ENCODE measurements around the gene LAMA1. TPM values are rescaled to one million over a fixed set of nuclear protein-coding genes. Genes with fewer than 3 reads are reported as not detected.
"Not testable (repeated sequence)": the region's sequence is repeated elsewhere in the genome, so short reads cannot be mapped to it uniquely, and the experiment has no call there.

The LAMA1 gene
- total RNA-seq, 1 donor from 2014 or later = 91.4 TPM

DNA sequence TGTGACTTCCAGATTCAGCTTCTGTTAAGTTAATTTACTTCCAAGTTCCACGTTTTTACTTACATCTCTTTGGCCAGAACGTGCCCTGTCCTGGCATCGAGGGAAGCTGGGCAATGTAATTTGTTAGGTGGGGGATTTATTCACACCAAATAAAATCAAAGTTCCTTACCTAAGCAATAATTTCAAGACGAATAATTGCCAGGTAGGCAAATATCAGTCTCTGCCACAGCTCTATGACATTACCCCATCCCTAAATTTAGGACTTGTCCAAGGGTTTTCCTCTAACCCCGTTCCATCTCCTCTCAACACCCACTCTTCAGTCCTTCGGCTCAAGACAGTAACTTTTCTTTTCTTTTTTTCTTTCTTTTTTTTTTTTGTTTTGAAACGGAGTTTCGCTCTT, 38.3 kb upstream of the LAMA1 start:
- Mint-ChIP-seq H3K4me1 (peaks cover 30% of the 10 kb centered on the region), H3K27me3 (ENCODE audit: low read depth) (no peaks in the 10 kb centered on the region), H3K4me3 (no peak overlapping the region), H3K9me3 (no peaks in the 10 kb centered on the region), H3K27ac (no peak overlapping the region), H3K36me3 (no peaks in the 10 kb centered on the region)
- no peak for DNase-seq (ENCODE audit: low spot score in 2 of 2, unreplicated experiment in 2 of 2)
- TF ChIP-seq, protein P1, sequence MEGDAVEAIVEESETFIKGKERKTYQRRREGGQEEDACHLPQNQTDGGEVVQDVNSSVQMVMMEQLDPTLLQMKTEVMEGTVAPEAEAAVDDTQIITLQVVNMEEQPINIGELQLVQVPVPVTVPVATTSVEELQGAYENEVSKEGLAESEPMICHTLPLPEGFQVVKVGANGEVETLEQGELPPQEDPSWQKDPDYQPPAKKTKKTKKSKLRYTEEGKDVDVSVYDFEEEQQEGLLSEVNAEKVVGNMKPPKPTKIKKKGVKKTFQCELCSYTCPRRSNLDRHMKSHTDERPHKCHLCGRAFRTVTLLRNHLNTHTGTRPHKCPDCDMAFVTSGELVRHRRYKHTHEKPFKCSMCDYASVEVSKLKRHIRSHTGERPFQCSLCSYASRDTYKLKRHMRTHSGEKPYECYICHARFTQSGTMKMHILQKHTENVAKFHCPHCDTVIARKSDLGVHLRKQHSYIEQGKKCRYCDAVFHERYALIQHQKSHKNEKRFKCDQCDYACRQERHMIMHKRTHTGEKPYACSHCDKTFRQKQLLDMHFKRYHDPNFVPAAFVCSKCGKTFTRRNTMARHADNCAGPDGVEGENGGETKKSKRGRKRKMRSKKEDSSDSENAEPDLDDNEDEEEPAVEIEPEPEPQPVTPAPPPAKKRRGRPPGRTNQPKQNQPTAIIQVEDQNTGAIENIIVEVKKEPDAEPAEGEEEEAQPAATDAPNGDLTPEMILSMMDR (IDR thresholded peaks at IDR 0.05; ENCODE audit: unreplicated experiment) = no peak

DNA sequence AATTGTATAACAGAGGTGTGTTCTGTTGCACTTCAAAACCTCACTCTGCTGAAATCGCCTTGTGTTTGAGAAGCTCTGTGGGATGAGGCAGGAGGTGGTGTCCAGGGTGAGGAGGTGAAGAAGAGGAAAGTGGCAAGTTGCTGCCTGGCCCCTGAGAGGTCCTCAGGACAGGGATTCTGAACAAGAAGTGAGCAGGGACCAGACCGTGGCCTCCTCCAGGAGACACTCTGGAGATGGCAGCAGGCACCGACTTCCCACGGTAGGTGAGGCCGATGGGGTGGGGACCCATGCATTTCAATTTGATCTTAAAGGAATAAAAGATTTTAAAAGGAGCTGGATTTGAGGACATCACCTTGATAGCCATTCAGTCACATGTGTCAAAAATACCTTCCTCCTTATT, 37.5 kb upstream of the LAMA1 start:
- TF ChIP-seq, protein P1 (IDR thresholded peaks at IDR 0.05; ENCODE audit: unreplicated experiment) = no peak
- Mint-ChIP-seq H3K9me3 (no peaks in the 10 kb centered on the region), H3K4me1 (peaks cover 34% of the 10 kb centered on the region), H3K4me3 (no peak overlapping the region), H3K36me3 (no peaks in the 10 kb centered on the region), H3K27ac (no peak overlapping the region), H3K27me3 (ENCODE audit: low read depth) (no peaks in the 10 kb centered on the region)
- no peak for DNase-seq (ENCODE audit: low spot score in 2 of 2, unreplicated experiment in 2 of 2)

DNA sequence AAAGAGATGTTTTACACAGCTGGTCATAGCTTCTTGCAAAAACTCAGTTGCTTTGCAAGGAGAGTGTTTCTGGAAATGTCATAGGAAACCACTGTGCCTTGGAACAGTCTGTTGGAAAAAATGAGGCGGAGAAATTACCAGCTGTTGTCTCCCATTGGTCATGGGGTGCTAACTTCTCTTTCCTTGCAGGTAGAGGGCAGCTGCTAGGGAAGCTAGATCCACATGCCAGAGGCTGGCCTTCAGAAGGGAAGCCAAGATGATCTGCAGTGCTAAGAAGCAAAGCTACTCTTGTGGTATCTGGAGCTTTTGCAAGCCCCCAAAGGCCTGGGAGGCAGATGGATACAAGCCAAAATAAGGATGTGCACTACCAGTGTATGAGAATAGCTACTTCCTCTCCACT, 34.8 kb upstream of the LAMA1 start:
- no peaks in the 10 kb centered on the region for H3K27me3 Mint-ChIP-seq (ENCODE audit: low read depth)
- TF ChIP-seq, protein P1 (IDR thresholded peaks at IDR 0.05; ENCODE audit: unreplicated experiment) = no peak
- no peak overlapping the region for H3K27ac Mint-ChIP-seq
- DNase-seq (ENCODE audit: low spot score in 2 of 2, unreplicated experiment in 2 of 2) = no peak
- H3K4me1 Mint-ChIP-seq = peaks cover 28% of the 10 kb centered on the region
- no peaks in the 10 kb centered on the region for H3K36me3 Mint-ChIP-seq
- H3K9me3 Mint-ChIP-seq = no peaks in the 10 kb centered on the region
- no peak overlapping the region for H3K4me3 Mint-ChIP-seq

DNA sequence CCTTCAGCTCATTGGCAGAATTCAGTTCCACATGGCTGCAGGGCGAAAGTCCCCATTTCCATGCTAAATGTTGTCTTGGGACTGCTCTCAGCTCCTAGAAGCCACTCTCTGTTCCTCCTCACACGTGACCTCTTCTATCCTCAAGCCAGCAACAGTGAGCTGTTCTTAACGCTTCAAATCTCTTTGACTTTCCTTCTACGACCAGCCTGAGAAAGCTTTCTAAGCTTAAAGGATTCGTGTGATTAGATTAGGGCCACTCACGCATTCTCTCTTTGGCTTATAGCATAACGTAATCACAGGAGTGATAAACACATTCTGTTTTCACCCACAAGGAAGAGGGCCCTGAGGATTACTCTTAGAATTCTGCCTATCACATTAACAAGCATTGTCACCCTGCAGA, 29.8 kb upstream of the LAMA1 start:
- H3K4me3 Mint-ChIP-seq = no peak overlapping the region
- peaks cover 26% of the 10 kb centered on the region for H3K4me1 Mint-ChIP-seq
- TF ChIP-seq, protein P1 (IDR thresholded peaks at IDR 0.05; ENCODE audit: unreplicated experiment) = no peak
- no peaks in the 10 kb centered on the region for H3K27me3 Mint-ChIP-seq (ENCODE audit: low read depth)
- H3K36me3 Mint-ChIP-seq = peaks cover 2% of the 10 kb centered on the region
- peaks cover 10% of the 10 kb centered on the region for H3K9me3 Mint-ChIP-seq
- H3K27ac Mint-ChIP-seq = peak overlapping the region; percentile 1
- no peak for DNase-seq (ENCODE audit: low spot score in 2 of 2, unreplicated experiment in 2 of 2)

DNA sequence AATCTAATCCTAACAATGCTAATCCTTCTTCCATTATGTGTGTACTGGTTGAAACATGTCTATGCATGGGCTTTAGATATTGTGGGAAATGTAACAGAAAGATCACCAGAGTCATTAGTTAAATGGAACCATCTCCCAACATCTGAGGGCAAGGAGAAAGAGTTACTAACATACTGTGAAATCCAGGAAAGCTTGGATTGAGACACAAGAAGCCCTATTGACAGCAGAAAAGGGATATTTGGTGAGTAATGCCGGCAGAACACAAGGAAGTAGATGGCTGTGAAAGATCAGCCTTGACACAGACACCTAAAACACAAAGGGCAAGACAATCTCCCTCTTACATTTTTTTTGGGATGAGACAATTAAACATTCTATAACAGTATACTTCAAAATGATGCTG, 28.5 kb upstream of the LAMA1 start:
- no peaks in the 10 kb centered on the region for H3K27me3 Mint-ChIP-seq (ENCODE audit: low read depth)
- H3K4me1 Mint-ChIP-seq = peaks cover 15% of the 10 kb centered on the region
- H3K36me3 Mint-ChIP-seq = peaks cover 2% of the 10 kb centered on the region
- DNase-seq (ENCODE audit: low spot score in 2 of 2, unreplicated experiment in 2 of 2) = no peak
- H3K9me3 Mint-ChIP-seq = peaks cover 22% of the 10 kb centered on the region
- TF ChIP-seq, protein P1 (IDR thresholded peaks at IDR 0.05; ENCODE audit: unreplicated experiment) = no peak
- no peak overlapping the region for H3K27ac Mint-ChIP-seq
- H3K4me3 Mint-ChIP-seq = no peak overlapping the region

DNA sequence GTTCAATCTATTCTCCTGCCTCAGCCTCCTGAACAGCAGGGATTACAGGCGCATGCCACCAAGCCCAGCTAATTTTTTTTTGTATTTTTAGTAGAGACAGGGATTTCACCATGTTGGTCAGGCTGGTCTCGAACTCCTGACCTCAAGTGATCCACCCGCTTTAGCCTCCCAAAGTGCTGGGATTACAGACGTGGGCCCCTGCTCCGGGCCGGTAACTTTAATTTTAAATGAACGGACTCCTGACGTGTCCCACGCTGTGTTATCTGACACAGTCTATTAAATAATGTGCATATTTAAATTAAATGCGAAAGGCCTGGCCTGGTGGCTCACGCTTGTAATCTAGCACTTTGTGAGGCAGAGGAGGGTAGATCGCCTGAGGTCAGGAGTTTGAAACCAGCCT, 27.3 kb upstream of the LAMA1 start:
- not testable (repeated sequence) for H3K36me3 Mint-ChIP-seq; H3K27me3 Mint-ChIP-seq (ENCODE audit: low read depth); H3K27ac Mint-ChIP-seq; DNase-seq (ENCODE audit: low spot score in 2 of 2, unreplicated experiment in 2 of 2); H3K4me3 Mint-ChIP-seq
- Mint-ChIP-seq H3K4me1 (peaks cover 11% of the 10 kb centered on the region), H3K9me3 (peaks cover 25% of the 10 kb centered on the region)
